Right hindlimb (tissue), 1 donor: ENCODE measurements around the gene SELENOS.

Experiments used
- DNase-seq: peaks from one replicate; pipeline ENCODE4 v3.0.0-alpha.2; 2018

SELENOS gene

GRCh38 chr15:101277038-101277822 is at the start of gene SELENOS:
Gene SELENOS (minus strand): TSS chr15:101277485. CDS start chr15:101277417, 68 bp downstream.
- peak; percentile 92 for DNase-seq

GRCh38 chr15:101326462-101327146 is 49.3 kb upstream of the SELENOS start:
- DNase-seq, result no peak

- no peak for DNase-seq
Observed at GRCh38 chr15:101326026-101326315, 48.7 kb upstream of the SELENOS start.

GRCh38 chr15:101325263-101326025 is 48.2 kb upstream of the SELENOS start:
- DNase-seq, result no peak

GRCh38 chr15:101324524-101325177 is 47.4 kb upstream of the SELENOS start:
- no peak for DNase-seq

GRCh38 chr15:101323793-101324523 is 46.7 kb upstream of the SELENOS start:
- DNase-seq, result no peak

GRCh38 chr15:101322854-101323477 is 45.7 kb upstream of the SELENOS start:
- DNase-seq, result no peak

- no peak for DNase-seq
Observed at GRCh38 chr15:101322016-101322695, 44.9 kb upstream of the SELENOS start.

- no peak for DNase-seq
Observed at GRCh38 chr15:101320501-101321052, 43.3 kb upstream of the SELENOS start.

GRCh38 chr15:101318839-101319238 is 41.6 kb upstream of the SELENOS start:
- no peak for DNase-seq

GRCh38 chr15:101318147-101318819 is 41.0 kb upstream of the SELENOS start:
- no peak for DNase-seq

GRCh38 chr15:101317336-101317872 is 40.1 kb upstream of the SELENOS start:
- DNase-seq, result no peak

- no peak for DNase-seq
Observed at GRCh38 chr15:101316529-101316928, 39.2 kb upstream of the SELENOS start.

- DNase-seq, result no peak
Observed at GRCh38 chr15:101315736-101316135, 38.5 kb upstream of the SELENOS start.

GRCh38 chr15:101314336-101315125 is 37.2 kb upstream of the SELENOS start:
- DNase-seq, result no peak

GRCh38 chr15:101313041-101313761 is 35.9 kb upstream of the SELENOS start:
- DNase-seq, result no peak

- peak; percentile 7 for DNase-seq
Observed at GRCh38 chr15:101310508-101310907, 33.2 kb upstream of the SELENOS start.

- no peak for DNase-seq
Observed at GRCh38 chr15:101310161-101310480, 32.8 kb upstream of the SELENOS start.
